Parathyroid adenoma (tissue), 2 donors: Measurements from ENCODE around the gene UBTD1.

Experiments used
- H2AFZ ChIP-seq: fragments of 300-600 bp; sonication (generic); one replicate; pipeline ENCODE4 v1.7.0; 2017; ENCODE audit warnings: antibody characterized with exemption, mild to moderate bottlenecking
- H3K27ac ChIP-seq: fragments of 300-600 bp; sonication (generic); one replicate; pipeline ENCODE4 v1.7.0; 2017
- H3K27me3 ChIP-seq: fragments of 300-600 bp; sonication (generic); one replicate; pipeline ENCODE4 v1.7.0; 2017; ENCODE audit warnings: low read length; ENCODE audit not compliant: control insufficient read depth, insufficient read depth
- H3K36me3 ChIP-seq: fragments of 300-600 bp; sonication (generic); one replicate; pipeline ENCODE4 v1.7.0; 2017; ENCODE audit warnings: low read length; ENCODE audit not compliant: control insufficient read depth, insufficient read depth
- H3K4me1 ChIP-seq: fragments of 300-600 bp; sonication (generic); one replicate; pipeline ENCODE4 v1.7.0; 2017; ENCODE audit warnings: control low read depth
- H3K4me2 ChIP-seq: fragments of 300-600 bp; sonication (generic); one replicate; pipeline ENCODE4 v1.7.0; 2017; ENCODE audit warnings: low read length
- H3K4me3 ChIP-seq: fragments of 300-600 bp; sonication (generic); one replicate; pipeline ENCODE4 v1.7.0; 2017; ENCODE audit warnings: low read depth, low read length
- H3K79me2 ChIP-seq: fragments of 300-600 bp; sonication (generic); one replicate; pipeline ENCODE4 v1.7.0; 2017; ENCODE audit warnings: control low read depth
- H3K9ac ChIP-seq: fragments of 300-600 bp; sonication (generic); one replicate; pipeline ENCODE4 v1.7.0; 2017; ENCODE audit warnings: mild to moderate bottlenecking
- H3K9me3 ChIP-seq: fragments of 300-600 bp; sonication (generic); one replicate; pipeline ENCODE4 v1.7.0; 2017; ENCODE audit warnings: low read length; ENCODE audit not compliant: control insufficient read depth
- TF ChIP-seq, protein P1 (sequence below): fragments of 300-600 bp; sonication (generic); IDR thresholded peaks from one replicate; pipeline ENCODE4 v1.7.0; 2017; ENCODE audit warnings: antibody characterized with exemption, mild to moderate bottlenecking
- donor health status: primary hyperparathyroidism.

Gene UBTD1

GRCh38 chr10:97498841-97499560 lies at the start of gene UBTD1:
TSS of gene UBTD1 (plus strand) at chr10:97498924. CDS start at chr10:97499204, 280 bp downstream.
- TF ChIP-seq, protein P1, sequence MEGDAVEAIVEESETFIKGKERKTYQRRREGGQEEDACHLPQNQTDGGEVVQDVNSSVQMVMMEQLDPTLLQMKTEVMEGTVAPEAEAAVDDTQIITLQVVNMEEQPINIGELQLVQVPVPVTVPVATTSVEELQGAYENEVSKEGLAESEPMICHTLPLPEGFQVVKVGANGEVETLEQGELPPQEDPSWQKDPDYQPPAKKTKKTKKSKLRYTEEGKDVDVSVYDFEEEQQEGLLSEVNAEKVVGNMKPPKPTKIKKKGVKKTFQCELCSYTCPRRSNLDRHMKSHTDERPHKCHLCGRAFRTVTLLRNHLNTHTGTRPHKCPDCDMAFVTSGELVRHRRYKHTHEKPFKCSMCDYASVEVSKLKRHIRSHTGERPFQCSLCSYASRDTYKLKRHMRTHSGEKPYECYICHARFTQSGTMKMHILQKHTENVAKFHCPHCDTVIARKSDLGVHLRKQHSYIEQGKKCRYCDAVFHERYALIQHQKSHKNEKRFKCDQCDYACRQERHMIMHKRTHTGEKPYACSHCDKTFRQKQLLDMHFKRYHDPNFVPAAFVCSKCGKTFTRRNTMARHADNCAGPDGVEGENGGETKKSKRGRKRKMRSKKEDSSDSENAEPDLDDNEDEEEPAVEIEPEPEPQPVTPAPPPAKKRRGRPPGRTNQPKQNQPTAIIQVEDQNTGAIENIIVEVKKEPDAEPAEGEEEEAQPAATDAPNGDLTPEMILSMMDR = no peak

GRCh38 chr10:97450828-97451227 lies 47.9 kb upstream of the UBTD1 start:
- Histone ChIP-seq H3K4me3 (no peak overlapping the region), H3K4me2 (no peak overlapping the region), H3K27ac (no peak overlapping the region), H3K9ac (no peak overlapping the region), H3K4me1 (peaks cover 7% of the 10 kb centered on the region), H3K27me3 (no peaks in the 10 kb centered on the region), H3K9me3 (no peaks in the 10 kb centered on the region), H3K36me3 (no peaks in the 10 kb centered on the region), H3K79me2 (peaks cover 42% of the 10 kb centered on the region), H2AFZ (no peak overlapping the region)
- TF ChIP-seq, protein P1 = no peak

More at GRCh38 chr10:97498841-97499560, at the start of gene UBTD1:
- H3K27ac ChIP-seq = peak within 1 kb of the TSS; percentile 81
- peak within 1 kb of the TSS; percentile 98 for H3K4me2 ChIP-seq
- H3K79me2 ChIP-seq = peaks cover 29% of the 10 kb centered on the region
- peak within 1 kb of the TSS; percentile 68 for H3K9ac ChIP-seq
- H2AFZ ChIP-seq = peak within 1 kb of the TSS; percentile 78
- no peaks in the 10 kb centered on the region for H3K9me3 ChIP-seq
- H3K4me1 ChIP-seq = peaks cover 3% of the 10 kb centered on the region
- H3K36me3 ChIP-seq = no peaks in the 10 kb centered on the region
- no peaks in the 10 kb centered on the region for H3K27me3 ChIP-seq
- peak within 1 kb of the TSS; percentile 90 for H3K4me3 ChIP-seq

GRCh38 chr10:97451605-97452004 lies 47.1 kb upstream of the UBTD1 start:
- peaks cover 7% of the 10 kb centered on the region for H3K4me1 ChIP-seq
- H3K27ac ChIP-seq = no peak overlapping the region
- H3K4me3 ChIP-seq = no peak overlapping the region
- H3K4me2 ChIP-seq = no peak overlapping the region
- no peak overlapping the region for H3K9ac ChIP-seq
- peaks cover 37% of the 10 kb centered on the region for H3K79me2 ChIP-seq
- H3K36me3 ChIP-seq = no peaks in the 10 kb centered on the region
- H3K9me3 ChIP-seq = no peaks in the 10 kb centered on the region
- no peak overlapping the region for H2AFZ ChIP-seq
- no peaks in the 10 kb centered on the region for H3K27me3 ChIP-seq
- TF ChIP-seq, protein P1 = no peak

GRCh38 chr10:97452352-97452751 lies 46.4 kb upstream of the UBTD1 start:
- peak overlapping the region; percentile 5 for H3K27ac ChIP-seq
- H3K79me2 ChIP-seq = peaks cover 31% of the 10 kb centered on the region

More at GRCh38 chr10:97452352-97452751, 46.4 kb upstream of the UBTD1 start:
- H3K36me3 ChIP-seq = no peaks in the 10 kb centered on the region
- H3K4me3 ChIP-seq = no peak overlapping the region
- H3K4me2 ChIP-seq = no peak overlapping the region
- peaks cover 7% of the 10 kb centered on the region for H3K4me1 ChIP-seq
- no peaks in the 10 kb centered on the region for H3K27me3 ChIP-seq
- H3K9ac ChIP-seq = no peak overlapping the region
- H3K9me3 ChIP-seq = no peaks in the 10 kb centered on the region
- no peak overlapping the region for H2AFZ ChIP-seq
- TF ChIP-seq, protein P1 = no peak
